ENCODE measurements around the gene TCTN3. TPM values are rescaled to one million over a fixed set of nuclear protein-coding genes. Genes with fewer than 3 reads are reported as not detected.

The TCTN3 gene
- total RNA-seq, 1 experiment from 2014 or later = 41.7 TPM

- no peaks in the 10 kb centered on the region for H4K20me1 ChIP-seq (ENCODE audit: insufficient read depth)
- no peak overlapping the region for H3K4me3 ChIP-seq (replicated peaks in 1 of 2; ENCODE audit: low read depth in 1 of 2, low read length in 2 of 2)
- BruUV-seq (replicated peaks) = TSS peak; percentile 14
- no peak overlapping the region for H3K27ac ChIP-seq (ENCODE audit: low read depth, low read length)
- peaks cover 0 to 7% of the 10 kb centered on the region in 2 experiments; a peak in 2 of 4 replicates for H3K4me1 ChIP-seq (ENCODE audit: control insufficient read depth in 1 of 2, insufficient read depth in 2 of 2, low read length in 2 of 2)
- H3K9me3 ChIP-seq (ENCODE audit: control insufficient read depth in 1 of 2, insufficient read depth in 1 of 2, low read depth in 1 of 2, low read length in 2 of 2) = no peaks in the 10 kb centered on the region
- no peak for ATAC-seq
- no peaks in the 10 kb centered on the region for H3K79me2 ChIP-seq (ENCODE audit: insufficient read depth, low read length)
- DNase-seq (ENCODE audit: low read depth, low spot score) = no peak
- no peak overlapping the region for H3K9ac ChIP-seq (ENCODE audit: low read length)
- H2AFZ ChIP-seq (ENCODE audit: low read depth, low read length, poor library complexity, severe bottlenecking) = no peak overlapping the region
- H3K27me3 ChIP-seq (ENCODE audit: insufficient read depth, low read length) = no peaks in the 10 kb centered on the region
- no peaks in the 10 kb centered on the region for H3K9me2 ChIP-seq (ENCODE audit: insufficient read depth)
- intact Hi-C loops (cut with micrococcal nuclease) = no loop called here
- H3K36me3 ChIP-seq (ENCODE audit: control insufficient read depth in 1 of 2, insufficient read depth in 2 of 2, low read length in 2 of 2) = peaks cover 0 to 3% of the 10 kb centered on the region in 2 experiments; a peak in 1 of 4 replicates
- RAD21 ChIA-PET (ENCODE audit: low non-redundant PET in 1 of 2, low total read pairs in 2 of 2, uncharacterized antibody in 2 of 2, unreplicated experiment in 2 of 2) = no interaction called here
- CTCF ChIA-PET = no interaction called here
- POLR2A ChIA-PET = no interaction called here
- TF ChIP-seq REST (IDR thresholded peaks at IDR 0.05; ENCODE audit: low read depth) = no peak
- no peak overlapping the region for H3K4me2 ChIP-seq (ENCODE audit: low read length)
These were observed 31.9 kb downstream of the TCTN3 start for GRCh38 chr10:95661818-95662217.

- ChIA-PET RAD21 (ENCODE audit: low non-redundant PET in 1 of 2, low total read pairs in 2 of 2, uncharacterized antibody in 2 of 2, unreplicated experiment in 2 of 2) (no interaction called here), POLR2A (no interaction called here), CTCF (no interaction called here)
- H2AFZ ChIP-seq (ENCODE audit: low read depth, low read length, poor library complexity, severe bottlenecking) = no peak overlapping the region
- intact Hi-C loops (cut with micrococcal nuclease) = no loop called here
- no TSS peak for BruUV-seq (replicated peaks)
- H3K9me2 ChIP-seq (ENCODE audit: insufficient read depth) = no peaks in the 10 kb centered on the region
- ATAC-seq (no peak), DNase-seq (ENCODE audit: low read depth, low spot score) (no peak)
- peaks cover 0 to 3% of the 10 kb centered on the region in 2 experiments; a peak in 1 of 4 replicates for H3K36me3 ChIP-seq (ENCODE audit: control insufficient read depth in 1 of 2, insufficient read depth in 2 of 2, low read length in 2 of 2)
- no peak overlapping the region for H3K27ac ChIP-seq (ENCODE audit: low read depth, low read length)
- H3K4me1 ChIP-seq (ENCODE audit: control insufficient read depth in 1 of 2, insufficient read depth in 2 of 2, low read length in 2 of 2) = peaks cover 0 to 10% of the 10 kb centered on the region in 2 experiments; a peak in 2 of 4 replicates
- H3K4me2 ChIP-seq (ENCODE audit: low read length) = no peak overlapping the region
- H4K20me1 ChIP-seq (ENCODE audit: insufficient read depth) = no peaks in the 10 kb centered on the region
- peaks cover 11% of the 10 kb centered on the region for H3K79me2 ChIP-seq (ENCODE audit: insufficient read depth, low read length)
- no peak overlapping the region for H3K4me3 ChIP-seq (replicated peaks in 1 of 2; ENCODE audit: low read depth in 1 of 2, low read length in 2 of 2)
- H3K27me3 ChIP-seq (ENCODE audit: insufficient read depth, low read length) = no peaks in the 10 kb centered on the region
- TF ChIP-seq ZBTB33 (IDR thresholded peaks at IDR 0.05; ENCODE audit: extremely low read depth, insufficient replicate concordance, low read length) (no peak), EGR1 (IDR thresholded peaks at IDR 0.05; ENCODE audit: low read depth) (no peak), ZFX (IDR thresholded peaks at IDR 0.05) (no peak), JUND (IDR thresholded peaks at IDR 0.05) (no peak), POLR2A (IDR thresholded peaks at IDR 0.05; ENCODE audit: borderline replicate concordance, extremely low read depth, insufficient read depth, insufficient read length) (no peak), FOSL1 (IDR thresholded peaks at IDR 0.05; ENCODE audit: low read depth) (no peak), ELF1 (IDR thresholded peaks at IDR 0.05; ENCODE audit: borderline replicate concordance, low read depth) (no peak)
- H3K9ac ChIP-seq (ENCODE audit: low read length) = no peak overlapping the region
- no peaks in the 10 kb centered on the region for H3K9me3 ChIP-seq (ENCODE audit: control insufficient read depth in 1 of 2, insufficient read depth in 1 of 2, low read depth in 1 of 2, low read length in 2 of 2)
These were observed 33.4 kb downstream of the TCTN3 start for GRCh38 chr10:95660283-95660682.
